Measurements from ENCODE around the gene CREB5.
A peak's percentile ranks its signal among the peaks of the same experiment; 100 is the strongest.

CREB5 gene

GRCh38 chr7:28556025-28556424, 143.7 kb downstream of the CREB5 start:
- Histone ChIP-seq H3K4me1 (ENCODE audit: control insufficient read depth, insufficient read depth, low read depth, low read length) (peaks cover 4% of the 10 kb centered on the region), H3K36me3 (ENCODE audit: control insufficient read depth in 1 of 2, insufficient read depth in 2 of 2, low read depth in 1 of 2, low read length in 2 of 2) (no peaks in the 10 kb centered on the region), H3K27me3 (ENCODE audit: control insufficient read depth in 1 of 2, insufficient read depth in 1 of 2, low read length in 2 of 2) (peaks cover 0 to 6% of the 10 kb centered on the region in 2 experiments), H3K14ac (ENCODE audit: low read length in 2 of 2) (no peak overlapping the region), H2BK12ac (ENCODE audit: low read length in 2 of 2) (no peak overlapping the region), H3K9me3 (ENCODE audit: control insufficient read depth, low read length) (no peaks in the 10 kb centered on the region), H2AFZ (ENCODE audit: low read depth, low read length) (no peak overlapping the region), H4K91ac (ENCODE audit: low read length) (no peak overlapping the region), H3K4me3 (ENCODE audit: insufficient read depth in 1 of 2, low read depth in 1 of 2, low read length in 2 of 2) (no peak overlapping the region), H4K8ac (ENCODE audit: low read length) (no peak overlapping the region), H3K23ac (ENCODE audit: low read length in 2 of 2) (no peak overlapping the region), H3K4ac (ENCODE audit: low read depth in 1 of 2, low read length in 2 of 2) (no peak overlapping the region), H2AK5ac (ENCODE audit: low read length, severe bottlenecking) (no peak overlapping the region), H3K4me2 (ENCODE audit: low read length, poor library complexity, severe bottlenecking) (no peak overlapping the region), H3K18ac (ENCODE audit: low read depth in 1 of 2, low read length in 2 of 2) (no peak overlapping the region), H2BK120ac (ENCODE audit: low read depth, low read length) (no peak overlapping the region), H3K79me1 (replicated peaks; ENCODE audit: low read length, poor library complexity, severe bottlenecking) (no peaks in the 10 kb centered on the region), H2BK15ac (ENCODE audit: low read depth, poor library complexity, severe bottlenecking) (peak overlapping the region; percentile 20), H3K27ac (ENCODE audit: low read length, poor library complexity, severe bottlenecking) (no peak overlapping the region), H3K9ac (ENCODE audit: low read length) (no peak overlapping the region), H2BK5ac (ENCODE audit: low read depth, low read length, poor library complexity, severe bottlenecking) (no peak overlapping the region)
- no peak for DNase-seq
- WGBS = 92% methylated on average over 8 of the region's 8 CpGs

- no peak overlapping the region for H2AFZ ChIP-seq (ENCODE audit: low read depth, low read length)
- H4K91ac ChIP-seq (ENCODE audit: low read length) = no peak overlapping the region
- H3K79me1 ChIP-seq (replicated peaks; ENCODE audit: low read length, poor library complexity, severe bottlenecking) = no peaks in the 10 kb centered on the region
- DNase-seq = no peak
- peaks cover 2% of the 10 kb centered on the region for H3K4me1 ChIP-seq (ENCODE audit: control insufficient read depth, insufficient read depth, low read depth, low read length)
- no peaks in the 10 kb centered on the region for H3K36me3 ChIP-seq (ENCODE audit: control insufficient read depth in 1 of 2, insufficient read depth in 2 of 2, low read depth in 1 of 2, low read length in 2 of 2)
- H3K9me3 ChIP-seq (ENCODE audit: control insufficient read depth, low read length) = no peaks in the 10 kb centered on the region
- H3K4me3 ChIP-seq (ENCODE audit: insufficient read depth in 1 of 2, low read depth in 1 of 2, low read length in 2 of 2) = no peak overlapping the region
- no peak overlapping the region for H2BK5ac ChIP-seq (ENCODE audit: low read depth, low read length, poor library complexity, severe bottlenecking)
- H3K14ac ChIP-seq (ENCODE audit: low read length in 2 of 2) = no peak overlapping the region
- H3K23ac ChIP-seq (ENCODE audit: low read length in 2 of 2) = no peak overlapping the region
- H3K9ac ChIP-seq (ENCODE audit: low read length) = no peak overlapping the region
- H3K4ac ChIP-seq (ENCODE audit: low read depth in 1 of 2, low read length in 2 of 2) = no peak overlapping the region
- no peak overlapping the region for H3K4me2 ChIP-seq (ENCODE audit: low read length, poor library complexity, severe bottlenecking)
- 86% methylated on average over 2 of the region's 2 CpGs for WGBS
- no peak overlapping the region for H3K18ac ChIP-seq (ENCODE audit: low read depth in 1 of 2, low read length in 2 of 2)
- peaks cover 0 to 6% of the 10 kb centered on the region in 2 experiments for H3K27me3 ChIP-seq (ENCODE audit: control insufficient read depth in 1 of 2, insufficient read depth in 1 of 2, low read length in 2 of 2)
- no peak overlapping the region for H2BK120ac ChIP-seq (ENCODE audit: low read depth, low read length)
- no peak overlapping the region for H4K8ac ChIP-seq (ENCODE audit: low read length)
- no peak overlapping the region for H2AK5ac ChIP-seq (ENCODE audit: low read length, severe bottlenecking)
- H2BK12ac ChIP-seq (ENCODE audit: low read length in 2 of 2) = no peak overlapping the region
- no peak overlapping the region for H2BK15ac ChIP-seq (ENCODE audit: low read depth, poor library complexity, severe bottlenecking)
- no peak overlapping the region for H3K27ac ChIP-seq (ENCODE audit: low read length, poor library complexity, severe bottlenecking)
Observed at GRCh38 chr7:28556671-28557070, 144.4 kb downstream of the CREB5 start.

- H3K4me1 ChIP-seq (ENCODE audit: control insufficient read depth, insufficient read depth, low read depth, low read length) = peaks cover 2% of the 10 kb centered on the region
- no peak overlapping the region for H3K14ac ChIP-seq (ENCODE audit: low read length in 2 of 2)
- no peaks in the 10 kb centered on the region for H3K36me3 ChIP-seq (ENCODE audit: control insufficient read depth in 1 of 2, insufficient read depth in 2 of 2, low read depth in 1 of 2, low read length in 2 of 2)
- no peaks in the 10 kb centered on the region for H3K9me3 ChIP-seq (ENCODE audit: control insufficient read depth, low read length)
- H3K4me2 ChIP-seq (ENCODE audit: low read length, poor library complexity, severe bottlenecking) = no peak overlapping the region
- H2BK15ac ChIP-seq (ENCODE audit: low read depth, poor library complexity, severe bottlenecking) = no peak overlapping the region
- no peak overlapping the region for H2AFZ ChIP-seq (ENCODE audit: low read depth, low read length)
- no peaks in the 10 kb centered on the region for H3K79me1 ChIP-seq (replicated peaks; ENCODE audit: low read length, poor library complexity, severe bottlenecking)
- H3K9ac ChIP-seq (ENCODE audit: low read length) = no peak overlapping the region
- no peak overlapping the region for H3K4ac ChIP-seq (ENCODE audit: low read depth in 1 of 2, low read length in 2 of 2)
- no peak overlapping the region for H3K4me3 ChIP-seq (ENCODE audit: insufficient read depth in 1 of 2, low read depth in 1 of 2, low read length in 2 of 2)
- no peak overlapping the region for H3K27ac ChIP-seq (ENCODE audit: low read length, poor library complexity, severe bottlenecking)
- no peak for DNase-seq
- no peak overlapping the region for H3K18ac ChIP-seq (ENCODE audit: low read depth in 1 of 2, low read length in 2 of 2)
- no peak overlapping the region for H2BK120ac ChIP-seq (ENCODE audit: low read depth, low read length)
- H2AK5ac ChIP-seq (ENCODE audit: low read length, severe bottlenecking) = no peak overlapping the region
- H2BK12ac ChIP-seq (ENCODE audit: low read length in 2 of 2) = no peak overlapping the region
- H2BK5ac ChIP-seq (ENCODE audit: low read depth, low read length, poor library complexity, severe bottlenecking) = no peak overlapping the region
- 100% methylated on average over 1 of the region's 1 CpG for WGBS
- peaks cover 0 to 6% of the 10 kb centered on the region in 2 experiments for H3K27me3 ChIP-seq (ENCODE audit: control insufficient read depth in 1 of 2, insufficient read depth in 1 of 2, low read length in 2 of 2)
- H4K91ac ChIP-seq (ENCODE audit: low read length) = no peak overlapping the region
- no peak overlapping the region for H4K8ac ChIP-seq (ENCODE audit: low read length)
- no peak overlapping the region for H3K23ac ChIP-seq (ENCODE audit: low read length in 2 of 2)
Observed at GRCh38 chr7:28558236-28558635, 145.9 kb downstream of the CREB5 start.

GRCh38 chr7:28560767-28561166, 148.4 kb downstream of the CREB5 start:
- Histone ChIP-seq H3K4me2 (ENCODE audit: low read length, poor library complexity, severe bottlenecking) (no peak overlapping the region), H2BK120ac (ENCODE audit: low read depth, low read length) (no peak overlapping the region), H2BK12ac (ENCODE audit: low read length in 2 of 2) (no peak overlapping the region), H2BK15ac (ENCODE audit: low read depth, poor library complexity, severe bottlenecking) (no peak overlapping the region), H3K18ac (ENCODE audit: low read depth in 1 of 2, low read length in 2 of 2) (no peak overlapping the region), H3K79me1 (replicated peaks; ENCODE audit: low read length, poor library complexity, severe bottlenecking) (no peaks in the 10 kb centered on the region), H2BK5ac (ENCODE audit: low read depth, low read length, poor library complexity, severe bottlenecking) (no peak overlapping the region), H4K8ac (ENCODE audit: low read length) (no peak overlapping the region), H3K9ac (ENCODE audit: low read length) (no peak overlapping the region), H3K9me3 (ENCODE audit: control insufficient read depth, low read length) (no peaks in the 10 kb centered on the region), H3K4me1 (ENCODE audit: control insufficient read depth, insufficient read depth, low read depth, low read length) (no peaks in the 10 kb centered on the region), H3K4me3 (ENCODE audit: insufficient read depth in 1 of 2, low read depth in 1 of 2, low read length in 2 of 2) (no peak overlapping the region), H3K23ac (ENCODE audit: low read length in 2 of 2) (no peak overlapping the region), H2AK5ac (ENCODE audit: low read length, severe bottlenecking) (no peak overlapping the region), H3K4ac (ENCODE audit: low read depth in 1 of 2, low read length in 2 of 2) (no peak overlapping the region), H3K36me3 (ENCODE audit: control insufficient read depth in 1 of 2, insufficient read depth in 2 of 2, low read depth in 1 of 2, low read length in 2 of 2) (no peaks in the 10 kb centered on the region), H3K27me3 (ENCODE audit: control insufficient read depth in 1 of 2, insufficient read depth in 1 of 2, low read length in 2 of 2) (peaks cover 0 to 6% of the 10 kb centered on the region in 2 experiments), H4K91ac (ENCODE audit: low read length) (no peak overlapping the region), H3K27ac (ENCODE audit: low read length, poor library complexity, severe bottlenecking) (no peak overlapping the region), H2AFZ (ENCODE audit: low read depth, low read length) (no peak overlapping the region), H3K14ac (ENCODE audit: low read length in 2 of 2) (no peak overlapping the region)
- 66% methylated on average over 9 of the region's 38 CpGs for WGBS
- no peak for DNase-seq

Measured in mesenchymal stem cell (in vitro differentiated cells and primary cell).